HepG2 (cell line): ENCODE results near the gene PPP4C. TPM values are rescaled to one million over a fixed set of nuclear protein-coding genes. Genes with fewer than 3 reads are reported as not detected.

ENCODE experiments used
- AGO2 ChIP-seq: fragments of 200-400 bp; formaldehyde crosslinking; optimal IDR thresholded peaks from 2 replicates; pipeline ENCODE3; 2017; ENCODE audit warnings: mild to moderate bottlenecking, low read depth, low read length, moderate library complexity
- ASH2L ChIP-seq: fragments of 300-600, 200-600 bp; sonication (generic); IDR thresholded peaks from 2 replicates; pipeline ENCODE4 v1.7.0; 2017; ENCODE audit warnings: low read depth, mild to moderate bottlenecking, moderate library complexity, mixed read lengths, low read length; ENCODE audit not compliant: insufficient read length
- ETV5 ChIP-seq: IDR thresholded peaks from 2 replicates; pipeline ENCODE4 v1.6.1; 2018; ENCODE audit warnings: missing biosample characterization, missing genetic modification reagents, inconsistent platforms, borderline replicate concordance
- GLMP ChIP-seq: sonication (generic); formaldehyde crosslinking; IDR thresholded peaks from 2 replicates; pipeline ENCODE4 v1.9.0; 2021; ENCODE audit warnings: missing genetic modification reagents, mild to moderate bottlenecking, borderline replicate concordance
- MAFG ChIP-seq: sonication (generic); formaldehyde crosslinking; IDR thresholded peaks from 2 replicates; pipeline ENCODE4 v1.5.1; 2020; ENCODE audit warnings: mild to moderate bottlenecking, missing genetic modification reagents
- MXI1 ChIP-seq: IDR thresholded peaks from 3 replicates; pipeline ENCODE4 v1.6.1; 2012; ENCODE audit warnings: low read depth, low read length, inconsistent platforms, borderline replicate concordance
- PCBP1 ChIP-seq: fragments of 200-400 bp; formaldehyde crosslinking; IDR thresholded peaks from 2 replicates; pipeline ENCODE4 v1.6.1; 2017; ENCODE audit warnings: mild to moderate bottlenecking, low read depth, low read length, borderline replicate concordance
- PCBP2 ChIP-seq: fragments of 200-400 bp; formaldehyde crosslinking; optimal IDR thresholded peaks from 2 replicates; pipeline ENCODE3; 2018; ENCODE audit warnings: low read length, low read depth; ENCODE audit not compliant: poor library complexity, severe bottlenecking
- POLR2G ChIP-seq: fragments of 200-400 bp; formaldehyde crosslinking; IDR thresholded peaks from 2 replicates; pipeline ENCODE4 v1.6.1; 2018; ENCODE audit warnings: mild to moderate bottlenecking, low read depth, low read length, moderate library complexity
- RBM39 ChIP-seq: fragments of 200-400 bp; formaldehyde crosslinking; IDR thresholded peaks from one replicate; pipeline ENCODE4 v1.6.1; 2018; ENCODE audit warnings: antibody characterized with exemption, mild to moderate bottlenecking, low read depth, low read length; ENCODE audit not compliant: poor library complexity, severe bottlenecking
- SIX1 ChIP-seq: sonication (generic); formaldehyde crosslinking; IDR thresholded peaks from 2 replicates; pipeline ENCODE4 v1.4.0; 2020; ENCODE audit warnings: missing genetic modification reagents, borderline replicate concordance
- TARDBP ChIP-seq: sonication (generic); formaldehyde crosslinking; IDR thresholded peaks from 2 replicates; pipeline ENCODE4 v1.8.0; 2022; ENCODE audit warnings: mild to moderate bottlenecking, missing genetic modification reagents
- ZBTB2 ChIP-seq: sonication (generic); formaldehyde crosslinking; IDR thresholded peaks from 2 replicates; pipeline ENCODE4 v1.8.0; 2022; ENCODE audit warnings: low read depth, missing genetic modification reagents
- ZBTB42 ChIP-seq: sonication (generic); formaldehyde crosslinking; IDR thresholded peaks from 2 replicates; pipeline ENCODE4 v1.5.0; 2020; ENCODE audit warnings: mild to moderate bottlenecking, missing genetic modification reagents
- ZFP37 ChIP-seq: sonication (generic); formaldehyde crosslinking; IDR thresholded peaks from 2 replicates; pipeline ENCODE4 v1.4.0; 2020; ENCODE audit warnings: missing genetic modification reagents, borderline replicate concordance
- ZNF704 ChIP-seq: sonication (generic); formaldehyde crosslinking; IDR thresholded peaks from 2 replicates; pipeline ENCODE4 v1.8.1; 2023; ENCODE audit warnings: mild to moderate bottlenecking, inconsistent platforms, moderate library complexity, missing genetic modification reagents, borderline replicate concordance
- polyA plus RNA-seq, 8 experiments: library from polyadenylated mRNA; depleted of rRNA in 3 of 8; stranded (reverse) in 7 of 8; unstranded in 1 of 8; fragments of >200 nt; fragmentation: Illumina TruSeq in 4 of 8; extraction: Trizol in 4 of 8; gene quantifications; 2 replicates each; pipeline versions ENCODE4 v1.2.1 to v1.2.3, GENCODE V29; 2011 to 2016; ENCODE audit warnings: low read depth in 4 of 8, missing spikeins in 1 of 8, mixed read lengths in 1 of 8; ENCODE audit not compliant: insufficient read depth in 1 of 8
- total RNA-seq, 5 experiments: library from RNA; depleted of rRNA; stranded (reverse); fragments of >200 nt; fragmentation: Illumina TruSeq; extraction: Trizol; gene quantifications; 2 replicates each; pipeline ENCODE4 v1.2.3, GENCODE V29; 2016; ENCODE audit warnings: low read depth in 1 of 5

Gene PPP4C
- total and polyA plus RNA-seq, 2 of the 13 experiments (the other 11 are each of a cell fraction or from before 2014, with no cell fraction given) = 176 to 220 TPM

DNA sequence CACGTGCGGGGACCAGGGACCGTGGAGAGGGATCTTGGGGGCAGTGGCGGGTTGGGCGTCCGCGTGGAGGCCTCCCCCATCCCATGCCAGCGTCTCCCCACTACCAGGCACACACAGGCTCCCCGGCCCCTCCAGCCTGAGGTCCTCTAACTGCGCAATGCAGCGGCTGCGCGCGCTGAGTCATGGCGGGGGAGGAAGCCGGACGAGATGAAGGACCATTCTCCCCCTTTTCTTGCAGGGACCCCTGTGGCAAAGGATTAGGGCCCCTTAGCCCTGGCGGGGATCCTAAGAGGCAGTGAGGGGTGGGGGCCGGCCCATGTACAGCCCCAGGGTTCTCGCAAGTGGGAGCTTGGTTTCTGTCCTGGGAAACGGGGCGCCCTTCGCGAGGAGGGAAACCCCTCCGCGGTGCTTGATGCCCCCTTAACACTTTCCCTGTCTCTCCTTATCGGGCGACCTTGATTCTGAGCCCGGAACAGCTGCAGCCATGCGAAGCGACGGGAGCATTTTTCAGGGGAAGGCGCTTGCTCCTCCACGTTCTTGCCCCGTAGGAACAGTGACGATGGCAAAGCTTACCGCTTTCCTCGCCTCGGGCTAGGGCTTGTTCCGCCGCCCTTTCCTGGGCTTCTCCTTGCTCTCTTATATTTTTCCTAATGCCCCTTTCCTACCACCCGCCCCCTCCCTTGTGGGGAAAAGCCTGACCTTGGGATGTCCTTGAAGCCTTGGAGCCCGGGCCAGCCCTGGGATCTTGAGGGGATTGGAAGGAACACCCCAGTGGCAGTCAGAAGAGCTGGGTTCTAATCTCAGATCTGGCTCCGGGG is 9.6 kb upstream of the PPP4C start (continued):
- TF ChIP-seq GLMP (CRISPR knock-in tag) (no peak), MAFG (CRISPR knock-in tag) (peak; percentile 80; the same call in 1 of the 2 replicates), ETV5 (CRISPR knock-in tag) (peak; percentile 3; the same call in 1 of the 2 replicates), ZNF704 (CRISPR knock-in tag) (no peak), ZFP37 (CRISPR knock-in tag) (0 out of 2 replicates have a peak, but pooled peaks have one; percentile 21), AGO2 (peak; percentile 89), ZBTB2 (CRISPR knock-in tag) (peak; percentile 61; the same call in 1 of the 2 replicates), PCBP1 (peak; percentile 22; the same call in 1 of the 2 replicates), ZBTB42 (CRISPR knock-in tag) (0 out of 2 replicates have a peak, but pooled peaks have one; percentile 14), ASH2L (peak; percentile 25), POLR2G (peak; percentile 23; the same call in 1 of the 2 replicates), PCBP2 (peak; percentile 57), SIX1 (CRISPR knock-in tag) (peak; percentile 20; the same call in 1 of the 2 replicates), RBM39 (peak; percentile 22), TARDBP (CRISPR knock-in tag) (peak; percentile 7; the same call in 1 of the 2 replicates), MXI1 (peak; percentile 8; the same call in 1 of the 3 replicates)
